Breast epithelium (tissue), 4 donors: ENCODE measurements around the gene ATG101. TPM values are rescaled to one million over a fixed set of nuclear protein-coding genes. Genes with fewer than 3 reads are reported as not detected.
A peak's percentile ranks its signal among the peaks of the same experiment; 100 is the strongest.

Source experiments
- DNase-seq, 2 donors: peaks; one replicate each; pipeline ENCODE4 v3.0.0-alpha.2; 2019; ENCODE audit warnings: low spot score in 2 of 2
- H3K27ac ChIP-seq, 2 donors: fragments of 200-600 bp; sonication (generic) in 1 of 2; one replicate each; pipeline ENCODE4 v1.5.1; 2016 to 2019; ENCODE audit warnings: mild to moderate bottlenecking in 1 of 2
- H3K27me3 ChIP-seq, 2 donors: fragments of 200-600 bp; sonication (generic) in 1 of 2; one replicate each; pipeline versions ENCODE4 v1.5.1 to v1.6.0; 2017 to 2019; ENCODE audit warnings: control low read depth in 1 of 2, mild to moderate bottlenecking in 1 of 2
- H3K36me3 ChIP-seq: fragments of 200-600 bp; one replicate; pipeline ENCODE4 v1.5.1; 2019
- H3K4me1 ChIP-seq, 2 donors: fragments of 200-600 bp; sonication (generic); one replicate each; pipeline ENCODE4 v1.5.1; 2016 to 2019; ENCODE audit warnings: control low read depth in 1 of 2
- H3K4me3 ChIP-seq, 3 donors: fragments of 200-600 bp; sonication (generic); 1 replicate in 2 of 3; 2 replicates in 1 of 3; pipeline ENCODE4 v1.5.1; 2016 to 2019; ENCODE audit warnings: mild to moderate bottlenecking in 3 of 3, moderate library complexity in 2 of 3
- H3K9me3 ChIP-seq, 2 donors: fragments of 200-600 bp; sonication (generic) in 1 of 2; one replicate each; pipeline ENCODE4 v1.5.1; 2016 to 2019; ENCODE audit warnings: control low read depth in 1 of 2
- POLR2A ChIP-seq: fragments of 450-650 bp; IDR thresholded peaks from one replicate; pipeline ENCODE4 v1.6.1; 2016; ENCODE audit warnings: antibody characterized with exemption, mild to moderate bottlenecking, moderate library complexity
- POLR2AphosphoS5 ChIP-seq, 3 donors: sonication (generic); formaldehyde crosslinking; IDR thresholded peaks; one replicate each; pipeline ENCODE4 v1.6.1; 2017; ENCODE audit warnings: antibody characterized with exemption in 3 of 3
- intact Hi-C: fragments of 100-400 bp; cut with DNase I; formaldehyde crosslinking; loops from one replicate; pipeline ENCODE4 v1.15.1; 2023; ENCODE audit warnings: low total_unique reads
- total RNA-seq, 3 donors: library from RNA; depleted of rRNA; stranded (reverse); fragments of >200 nt; gene quantifications; one replicate each; pipeline ENCODE4 v1.1.0, GENCODE V29; 2016
- TF ChIP-seq, protein P1 (sequence below), 3 donors: fragments of 450-650 bp; IDR thresholded peaks; one replicate each; pipeline ENCODE4 v1.5.1; 2016 to 2017; ENCODE audit warnings: antibody characterized with exemption in 3 of 3, mild to moderate bottlenecking in 3 of 3, moderate library complexity in 3 of 3

Gene ATG101
- total RNA-seq, 3 donors from 2014 or later: 35.0 to 54.2 (median 39.7) TPM

- intact Hi-C loops: no loop called here
- no peaks in the 10 kb centered on the region for H3K9me3 ChIP-seq
- H3K4me1 ChIP-seq: peaks cover 11 to 22% of the 10 kb centered on the region in 2 donors
- H3K27ac ChIP-seq: no peak overlapping the region
- H3K36me3 ChIP-seq: no peaks in the 10 kb centered on the region
- TF ChIP-seq POLR2AphosphoS5 (IDR thresholded peaks at IDR 0.05) (no peak), POLR2A (no peak)
- TF ChIP-seq, protein P1, sequence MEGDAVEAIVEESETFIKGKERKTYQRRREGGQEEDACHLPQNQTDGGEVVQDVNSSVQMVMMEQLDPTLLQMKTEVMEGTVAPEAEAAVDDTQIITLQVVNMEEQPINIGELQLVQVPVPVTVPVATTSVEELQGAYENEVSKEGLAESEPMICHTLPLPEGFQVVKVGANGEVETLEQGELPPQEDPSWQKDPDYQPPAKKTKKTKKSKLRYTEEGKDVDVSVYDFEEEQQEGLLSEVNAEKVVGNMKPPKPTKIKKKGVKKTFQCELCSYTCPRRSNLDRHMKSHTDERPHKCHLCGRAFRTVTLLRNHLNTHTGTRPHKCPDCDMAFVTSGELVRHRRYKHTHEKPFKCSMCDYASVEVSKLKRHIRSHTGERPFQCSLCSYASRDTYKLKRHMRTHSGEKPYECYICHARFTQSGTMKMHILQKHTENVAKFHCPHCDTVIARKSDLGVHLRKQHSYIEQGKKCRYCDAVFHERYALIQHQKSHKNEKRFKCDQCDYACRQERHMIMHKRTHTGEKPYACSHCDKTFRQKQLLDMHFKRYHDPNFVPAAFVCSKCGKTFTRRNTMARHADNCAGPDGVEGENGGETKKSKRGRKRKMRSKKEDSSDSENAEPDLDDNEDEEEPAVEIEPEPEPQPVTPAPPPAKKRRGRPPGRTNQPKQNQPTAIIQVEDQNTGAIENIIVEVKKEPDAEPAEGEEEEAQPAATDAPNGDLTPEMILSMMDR (IDR thresholded peaks at IDR 0.05): no peak
- no peaks in the 10 kb centered on the region for H3K27me3 ChIP-seq
- H3K4me3 ChIP-seq: no peak overlapping the region
- DNase-seq: no peak
Measured at GRCh38 chr12:52049286-52049685, 20.5 kb upstream of the ATG101 start.

DNA sequence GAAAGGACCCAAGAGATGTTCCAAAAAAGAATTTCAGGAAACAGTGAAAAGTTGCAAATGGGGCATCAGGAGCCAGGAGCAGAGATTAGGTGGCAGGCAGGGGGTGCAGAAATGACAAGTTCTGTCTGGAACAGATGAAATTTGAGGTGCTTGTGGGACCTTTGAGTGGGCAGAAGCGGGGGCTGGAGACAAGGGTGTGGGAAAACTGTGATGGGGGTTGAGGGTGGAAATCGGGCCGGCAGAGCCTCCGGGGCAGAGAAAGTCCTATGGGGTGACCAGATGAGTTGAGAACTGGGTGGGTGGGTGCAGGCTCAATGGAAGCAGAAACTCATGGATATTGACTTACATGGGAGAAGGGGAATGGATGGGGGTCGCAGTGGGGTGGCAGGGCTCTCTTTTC lies 20.1 kb upstream of the ATG101 start:
- Histone ChIP-seq H3K27ac (peak overlapping the region in 1 of 2 donors; percentile 99), H3K4me1 (peaks cover 10 to 19% of the 10 kb centered on the region in 2 donors), H3K9me3 (no peaks in the 10 kb centered on the region), H3K4me3 (no peak overlapping the region), H3K27me3 (no peaks in the 10 kb centered on the region), H3K36me3 (no peaks in the 10 kb centered on the region)
- DNase-seq: no peak
- intact Hi-C loops: no loop called here
- TF ChIP-seq POLR2A (no peak), POLR2AphosphoS5 (IDR thresholded peaks at IDR 0.05) (no peak)
- TF ChIP-seq, protein P1 (IDR thresholded peaks at IDR 0.05): no peak

- DNase-seq: no peak
- peak overlapping the region; percentile 99 for H3K27ac ChIP-seq
- H3K27me3 ChIP-seq: no peaks in the 10 kb centered on the region
- intact Hi-C loops: no loop called here
- no peaks in the 10 kb centered on the region for H3K36me3 ChIP-seq
- no peak for TF ChIP-seq POLR2A
- no peak for TF ChIP-seq POLR2AphosphoS5 (IDR thresholded peaks at IDR 0.05)
- TF ChIP-seq, protein P1 (IDR thresholded peaks at IDR 0.05): no peak
- H3K4me1 ChIP-seq: peaks cover 6 to 13% of the 10 kb centered on the region in 2 donors
- H3K4me3 ChIP-seq: peak overlapping the region; percentile 57 to 81 (median 59)
- no peaks in the 10 kb centered on the region for H3K9me3 ChIP-seq
Measured at GRCh38 chr12:52050116-52050757, 19.5 kb upstream of the ATG101 start.

DNA sequence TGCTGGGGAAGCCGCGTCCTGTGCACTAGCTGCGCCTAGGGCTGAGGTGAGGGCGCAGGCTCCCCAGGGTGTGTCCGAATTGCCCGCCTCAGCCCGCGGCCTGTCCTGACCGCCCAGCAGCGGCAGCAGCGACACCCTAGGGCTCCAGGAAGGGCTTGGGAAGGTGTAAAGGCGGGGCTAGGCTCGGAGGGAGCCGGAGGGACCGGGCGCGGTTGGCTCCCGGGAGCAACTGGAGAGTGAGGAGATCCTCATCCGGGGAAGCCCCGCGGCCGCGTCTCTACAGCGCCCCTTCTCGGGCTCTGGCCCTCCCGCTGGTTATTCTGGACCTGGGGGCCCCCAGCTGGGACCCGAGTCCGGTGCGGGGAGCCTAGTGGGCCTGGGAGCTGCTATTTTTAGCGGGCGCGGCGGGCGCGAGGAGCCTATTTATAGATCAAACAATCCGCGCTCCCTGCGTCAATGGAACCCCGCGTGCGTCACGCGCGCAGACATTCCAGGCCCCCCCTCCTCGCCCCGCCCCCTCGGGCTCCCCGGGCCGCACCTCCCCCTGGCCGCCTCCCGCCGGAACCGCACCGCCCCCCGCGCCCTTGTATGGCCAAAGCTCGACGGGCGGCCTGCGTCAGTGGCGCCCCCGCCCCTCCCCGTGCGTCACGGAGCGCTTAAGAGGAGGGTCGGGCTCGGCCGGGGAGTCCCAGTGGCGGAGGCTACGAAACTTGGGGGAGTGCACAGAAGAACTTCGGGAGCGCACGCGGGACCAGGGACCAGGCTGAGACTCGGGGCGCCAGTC lies 18.8 kb upstream of the ATG101 start, which contains the start of gene NR4A1:
NR4A1 (plus strand) TSS at position 685 of the 784 bp plus-strand sequence. CDS start 2,887 bp downstream, outside the sequence.
- H3K36me3 ChIP-seq: no peaks in the 10 kb centered on the region
- no peaks in the 10 kb centered on the region for H3K9me3 ChIP-seq
- DNase-seq: peak; percentile 97 to 99
- intact Hi-C loops: no loop called here
- H3K27me3 ChIP-seq: no peaks in the 10 kb centered on the region
- TF ChIP-seq, protein P1 (IDR thresholded peaks at IDR 0.05): peak in 1 of 3 donors; percentile 13
- TF ChIP-seq POLR2A: peak; percentile 48
- TF ChIP-seq POLR2AphosphoS5 (IDR thresholded peaks at IDR 0.05): peak; percentile 91 to 97 (median 92)
- peak within 1 kb of the TSS; percentile 99 for H3K27ac ChIP-seq
- peak within 1 kb of the TSS; percentile 57 to 81 (median 59) for H3K4me3 ChIP-seq
- peaks cover 6% of the 10 kb centered on the region in 2 donors for H3K4me1 ChIP-seq
